GM23338 (cell line): ENCODE data around the gene RAB3IP. TPM values are rescaled to one million over a fixed set of nuclear protein-coding genes. Genes with fewer than 3 reads are reported as not detected.
"Not testable (repeated sequence)": the region's sequence is repeated elsewhere in the genome, so short reads cannot be mapped to it uniquely, and the experiment has no call there.

Experiments
- ATAC-seq: fragments of 200-7000 bp; cut with Tn5 transposase; 3 replicates; pipeline ENCODE4 v1.9.1; 2020
- DNase-seq: peaks from one replicate; pipeline ENCODE4 v3.0.0-alpha.2; 2015; ENCODE audit warnings: low spot score
- H2AFZ ChIP-seq: fragments of 200-600 bp; sonication (generic); 2 replicates; pipeline ENCODE4 v1.8.0; 2016; ENCODE audit warnings: antibody characterized with exemption, mild to moderate bottlenecking, moderate library complexity
- H3F3A ChIP-seq: fragments of 200-600 bp; sonication (generic); replicated peaks from 2 replicates; pipeline ENCODE4 v1.8.0; 2017; ENCODE audit warnings: antibody characterized with exemption, mixed run types, low read depth
- H3K27ac ChIP-seq: fragments of 200-600 bp; sonication (generic); 2 replicates; pipeline ENCODE4 v1.6.1; 2016; ENCODE audit warnings: low read depth
- H3K27me3 ChIP-seq: fragments of 200-600 bp; sonication (generic); 2 replicates; pipeline ENCODE4 v1.8.0; 2016; ENCODE audit warnings: mild to moderate bottlenecking, mixed run types, moderate library complexity; ENCODE audit not compliant: insufficient read depth
- H3K36me3 ChIP-seq: fragments of 200-600 bp; sonication (generic); 2 replicates; pipeline ENCODE4 v1.8.0; 2016; ENCODE audit warnings: mild to moderate bottlenecking; ENCODE audit not compliant: insufficient read depth
- H3K4me1 ChIP-seq: fragments of 200-600 bp; sonication (generic); 2 replicates; pipeline ENCODE4 v1.8.0; 2016; ENCODE audit warnings: mild to moderate bottlenecking, moderate library complexity; ENCODE audit not compliant: insufficient read depth
- H3K4me2 ChIP-seq: fragments of 200-600 bp; sonication (generic); 2 replicates; pipeline ENCODE4 v1.7.1; 2017; ENCODE audit warnings: mixed run types
- H3K4me3 ChIP-seq: fragments of 200-600 bp; sonication (generic); 2 replicates; pipeline ENCODE4 v1.6.1; 2016; ENCODE audit warnings: mixed run types
- H3K79me2 ChIP-seq: fragments of 200-600 bp; sonication (generic); replicated peaks from 2 replicates; pipeline ENCODE4 v1.8.0; 2017; ENCODE audit warnings: mild to moderate bottlenecking; ENCODE audit not compliant: insufficient read depth
- H3K9me2 ChIP-seq: fragments of 200-600 bp; sonication (generic); 2 replicates; pipeline ENCODE4 v1.8.0; 2017; ENCODE audit not compliant: insufficient read depth
- H4K20me1 ChIP-seq: fragments of 200-600 bp; sonication (generic); replicated peaks from 2 replicates; pipeline ENCODE4 v1.8.0; 2017; ENCODE audit warnings: mild to moderate bottlenecking; ENCODE audit not compliant: insufficient read depth
- H3K27ac Mint-ChIP-seq: 2 replicates; pipeline ENCODE4 v1.8.0; 2020; ENCODE audit warnings: inconsistent platforms, mild to moderate bottlenecking, moderate library complexity, mixed read lengths
- H3K27me3 Mint-ChIP-seq: 3 replicates; pipeline ENCODE4 v1.8.0; 2022; ENCODE audit warnings: low read depth, mild to moderate bottlenecking, moderate library complexity, mixed read lengths, inconsistent platforms; ENCODE audit not compliant: insufficient read depth, poor library complexity
- H3K36me3 Mint-ChIP-seq: 3 replicates; pipeline ENCODE4 v1.8.0; 2021; ENCODE audit warnings: low read depth, mild to moderate bottlenecking, inconsistent platforms, moderate library complexity, mixed read lengths
- H3K4me1 Mint-ChIP-seq: 3 replicates; pipeline ENCODE4 v1.8.0; 2020; ENCODE audit warnings: mild to moderate bottlenecking, inconsistent platforms, mixed read lengths
- H3K4me3 Mint-ChIP-seq: 3 replicates; pipeline ENCODE4 v1.8.0; 2021; ENCODE audit warnings: moderate library complexity, mild to moderate bottlenecking, inconsistent platforms, mixed read lengths
- H3K9me3 Mint-ChIP-seq: 3 replicates; pipeline ENCODE4 v1.8.0; 2020; ENCODE audit warnings: moderate library complexity, mild to moderate bottlenecking, inconsistent platforms, mixed read lengths
- ETS1 ChIP-seq: IDR thresholded peaks from 2 replicates; pipeline ENCODE4 v1.6.1; 2016; ENCODE audit warnings: antibody characterized with exemption
- EZH2 ChIP-seq: fragments of 200-600 bp; sonication (generic); IDR thresholded peaks from one replicate; pipeline ENCODE4 v1.8.0; 2017; ENCODE audit warnings: antibody characterized with exemption, mild to moderate bottlenecking, low read depth; ENCODE audit not compliant: unreplicated experiment
- EZH2phosphoT487 ChIP-seq: fragments of 200-600 bp; sonication (generic); IDR thresholded peaks from one replicate; pipeline ENCODE4 v1.8.1; 2018; ENCODE audit warnings: antibody characterized with exemption; ENCODE audit not compliant: unreplicated experiment
- JUNB ChIP-seq: IDR thresholded peaks from one replicate; pipeline ENCODE4 v1.6.1; 2016; ENCODE audit warnings: antibody characterized with exemption; ENCODE audit not compliant: unreplicated experiment
- NANOG ChIP-seq: IDR thresholded peaks from 2 replicates; pipeline ENCODE4 v1.6.1; 2016; ENCODE audit warnings: antibody characterized with exemption, borderline replicate concordance
- REST ChIP-seq: IDR thresholded peaks from one replicate; pipeline ENCODE4 v1.6.1; 2018; ENCODE audit warnings: antibody characterized with exemption; ENCODE audit not compliant: unreplicated experiment
- polyA plus RNA-seq: library from polyadenylated mRNA; unstranded; fragments of >200 nt; fragmentation: Nextera tagmentation; extraction: Ambion mirVana; gene quantifications from 2 replicates; pipeline ENCODE4 v1.2.1, GENCODE V29; 2016
- total RNA-seq: library from RNA; depleted of rRNA; stranded (reverse); fragments of >200 nt; shearing (Covaris generic); gene quantifications from 2 replicates; pipeline ENCODE4 v1.2.3, GENCODE V29; 2014

RAB3IP gene
- total and polyA plus RNA-seq, 2 experiments from 2014 or later: 48.6 TPM

- not testable (repeated sequence) for H3K27ac Mint-ChIP-seq, H3K4me3 ChIP-seq, H3K27ac ChIP-seq, H3K4me3 Mint-ChIP-seq, ATAC-seq, H4K20me1 ChIP-seq, H3K4me2 ChIP-seq, H3K27me3 Mint-ChIP-seq, H3K36me3 ChIP-seq, H2AFZ ChIP-seq, H3F3A ChIP-seq, H3K79me2 ChIP-seq, H3K4me1 Mint-ChIP-seq, H3K9me2 ChIP-seq, H3K27me3 ChIP-seq, H3K4me1 ChIP-seq, DNase-seq
- Mint-ChIP-seq H3K9me3 (peaks cover 39% of the 10 kb centered on the region; the same call in 2 of the 3 replicates), H3K36me3 (peaks cover 24% of the 10 kb centered on the region; the same call in 2 of the 3 replicates)
Observed at GRCh38 chr12:69853176-69853961, 114.7 kb downstream of the RAB3IP start.

GRCh38 chr12:69866698-69867097 is 128.0 kb downstream of the RAB3IP start:
- DNase-seq: no peak
- Mint-ChIP-seq H3K36me3 (no peaks in the 10 kb centered on the region), H3K27ac (no peak overlapping the region), H3K4me1 (no peaks in the 10 kb centered on the region), H3K4me3 (no peak overlapping the region), H3K9me3 (no peaks in the 10 kb centered on the region), H3K27me3 (peaks cover 5% of the 10 kb centered on the region)
- Histone ChIP-seq H2AFZ (no peak overlapping the region), H3K4me1 (no peaks in the 10 kb centered on the region), H3K4me3 (no peak overlapping the region), H3K79me2 (no peaks in the 10 kb centered on the region), H3K9me2 (no peaks in the 10 kb centered on the region), H3F3A (no peaks in the 10 kb centered on the region), H3K27me3 (no peaks in the 10 kb centered on the region), H4K20me1 (no peaks in the 10 kb centered on the region), H3K36me3 (no peaks in the 10 kb centered on the region), H3K27ac (no peak overlapping the region), H3K4me2 (no peak overlapping the region)
- TF ChIP-seq JUNB (no peak), REST (no peak)
- ATAC-seq: no peak

- no peaks in the 10 kb centered on the region for H3K27me3 ChIP-seq
- H3F3A ChIP-seq: no peaks in the 10 kb centered on the region
- Mint-ChIP-seq H3K4me3 (no peak overlapping the region), H3K27me3 (peaks cover 5% of the 10 kb centered on the region), H3K9me3 (no peaks in the 10 kb centered on the region), H3K36me3 (no peaks in the 10 kb centered on the region), H3K27ac (no peak overlapping the region), H3K4me1 (no peaks in the 10 kb centered on the region)
- H3K27ac ChIP-seq: no peak overlapping the region
- no peak overlapping the region for H3K4me2 ChIP-seq
- TF ChIP-seq ETS1 (no peak), NANOG (no peak), REST (no peak), EZH2 (no peak), EZH2phosphoT487 (no peak)
- no peak overlapping the region for H3K4me3 ChIP-seq
- H3K79me2 ChIP-seq: no peaks in the 10 kb centered on the region
- no peak overlapping the region for H2AFZ ChIP-seq
- no peaks in the 10 kb centered on the region for H3K4me1 ChIP-seq
- ATAC-seq: no peak
- DNase-seq: no peak
- H4K20me1 ChIP-seq: no peaks in the 10 kb centered on the region
- no peaks in the 10 kb centered on the region for H3K9me2 ChIP-seq
- no peaks in the 10 kb centered on the region for H3K36me3 ChIP-seq
Observed at GRCh38 chr12:69868695-69869094, 130.0 kb downstream of the RAB3IP start.
